NCI-H226 (cell line): Measurements from ENCODE around the gene C1orf210.

Experiments
- DNase-seq: peaks from one replicate; pipeline ENCODE4 v3.0.0-alpha.2; 2015

The C1orf210 gene

DNA sequence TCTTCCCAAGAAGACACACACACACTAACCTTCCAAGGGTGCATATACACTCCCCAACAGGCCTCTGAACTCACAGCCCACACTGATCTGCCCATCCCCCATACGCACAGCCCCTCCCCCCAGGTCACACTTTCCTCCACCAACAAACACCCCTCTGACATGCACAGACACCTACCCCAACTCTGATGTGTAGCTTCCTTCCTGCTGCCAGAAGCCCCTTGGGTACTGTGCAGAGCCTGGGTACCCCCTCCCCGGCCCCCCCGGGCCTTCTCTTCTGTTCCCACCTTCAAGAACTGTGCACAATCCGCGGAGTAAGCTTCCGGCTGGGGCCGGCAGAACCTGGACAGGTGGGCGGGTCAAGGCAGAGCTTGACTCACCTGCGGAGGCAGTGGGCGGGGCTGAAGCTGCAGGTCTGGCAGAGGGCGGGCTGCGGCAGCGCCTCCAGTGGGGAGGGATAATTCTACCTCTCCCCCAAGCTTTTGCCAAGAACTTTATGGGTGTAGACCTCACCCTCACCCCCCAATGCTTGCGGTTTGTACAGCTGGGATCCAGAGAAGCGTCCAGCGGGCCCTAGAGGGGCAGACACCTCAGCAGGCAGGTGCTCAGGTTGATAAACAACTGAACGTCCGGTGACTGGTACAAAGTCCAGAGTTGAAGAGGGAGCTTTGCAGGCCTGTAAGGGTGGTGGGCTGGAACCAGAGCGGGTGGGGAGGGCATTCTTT lies at the start of gene C1orf210:
C1orf210 (minus strand) TSS at position 313 of the 722 bp plus-strand sequence. CDS start 2,311 bp downstream, outside the sequence.
- no peak for DNase-seq

DNA sequence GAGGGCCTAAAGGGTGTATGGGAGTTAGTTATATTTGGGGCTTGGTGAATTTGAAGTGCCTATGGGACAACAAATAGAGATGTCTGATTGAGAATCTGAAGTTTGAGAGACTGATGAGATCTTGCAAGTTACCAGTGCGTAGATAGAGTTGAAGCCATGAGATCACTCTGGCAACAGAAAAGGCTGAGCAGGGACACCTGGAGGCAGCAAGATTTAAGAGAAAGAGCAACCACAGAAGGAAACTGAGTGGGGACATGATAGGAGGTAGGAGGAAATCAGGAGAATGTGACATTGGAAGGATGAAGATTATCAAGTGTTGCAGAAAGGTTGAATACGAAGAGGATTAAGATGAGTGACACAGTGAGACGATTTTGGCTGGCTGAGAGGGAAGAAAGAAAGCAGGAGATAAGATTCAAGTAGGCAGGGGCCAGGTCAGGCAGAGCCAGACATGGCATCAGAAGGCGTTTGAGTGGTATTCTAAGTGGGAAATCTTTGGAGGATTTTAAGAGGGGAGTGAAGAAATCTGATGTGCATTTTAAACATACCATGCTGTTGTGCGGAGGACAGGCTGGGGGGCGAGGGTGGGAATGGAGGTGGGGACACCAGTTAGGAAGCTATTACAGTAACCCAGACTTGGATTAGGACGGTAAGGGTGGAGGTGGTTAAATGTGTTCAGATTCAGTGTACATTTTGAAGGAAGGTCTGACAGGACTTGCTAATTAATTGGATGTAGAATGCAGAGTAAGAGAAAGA lies 49.2 kb upstream of the C1orf210 start:
- no peak for DNase-seq

DNA sequence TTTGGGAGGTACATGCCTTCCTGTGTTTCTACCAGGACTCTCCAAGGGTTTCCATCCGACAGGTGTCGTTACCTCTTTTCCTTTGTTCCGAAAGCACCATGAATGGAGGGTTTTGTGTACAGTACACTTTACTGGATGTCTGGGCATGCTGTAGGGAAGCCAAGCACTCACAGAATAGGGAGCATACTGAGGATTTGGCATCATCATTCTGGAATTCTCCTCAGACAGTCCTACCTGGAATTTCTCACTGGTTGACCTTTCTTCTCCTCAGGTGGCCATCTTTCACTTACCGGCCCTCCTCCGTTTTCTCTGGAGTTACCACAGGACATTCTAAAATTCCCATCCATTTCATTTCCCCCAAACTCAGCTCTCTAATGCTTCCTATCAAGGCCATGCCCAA lies 46.3 kb upstream of the C1orf210 start:
- DNase-seq = no peak

- peak; percentile 97 for DNase-seq
Observed at GRCh38 chr1:43329995-43330751, 44.8 kb upstream of the C1orf210 start.

DNA sequence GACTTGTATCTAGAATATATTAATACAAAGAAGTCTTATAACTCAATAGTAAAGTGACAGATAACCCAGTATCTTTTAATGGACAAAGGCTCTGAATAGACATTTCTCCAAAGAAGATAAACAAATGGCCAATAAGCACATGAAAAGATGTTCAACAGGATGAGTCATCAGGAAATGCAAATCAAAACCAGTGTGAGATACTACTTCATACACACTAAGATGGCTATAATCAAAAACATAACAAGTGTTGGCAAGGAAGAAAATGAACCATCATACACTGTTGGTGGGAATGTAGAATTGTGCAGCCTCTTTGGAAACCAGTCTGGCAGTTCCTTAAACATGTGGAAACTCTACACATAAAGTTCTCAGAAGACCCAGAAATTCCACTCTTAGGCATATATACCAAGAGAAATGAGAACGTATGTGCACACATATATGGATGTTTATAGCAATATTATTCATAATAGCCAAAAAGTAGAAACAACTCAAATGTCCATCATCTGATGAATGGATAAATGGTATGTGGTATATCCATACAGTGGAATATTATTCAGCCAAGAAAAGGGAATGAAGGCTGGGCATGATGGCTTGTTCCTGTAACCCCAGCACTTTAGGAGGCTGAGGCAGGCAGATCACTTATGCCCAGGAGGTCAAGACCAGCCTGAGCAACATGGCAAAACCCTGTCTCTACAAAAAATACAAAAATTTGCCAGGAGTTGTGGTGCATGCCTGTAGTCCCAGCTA lies 42.3 kb upstream of the C1orf210 start:
- DNase-seq = no peak

GRCh38 chr1:43325381-43325780 lies 40.0 kb upstream of the C1orf210 start:
- no peak for DNase-seq

DNA sequence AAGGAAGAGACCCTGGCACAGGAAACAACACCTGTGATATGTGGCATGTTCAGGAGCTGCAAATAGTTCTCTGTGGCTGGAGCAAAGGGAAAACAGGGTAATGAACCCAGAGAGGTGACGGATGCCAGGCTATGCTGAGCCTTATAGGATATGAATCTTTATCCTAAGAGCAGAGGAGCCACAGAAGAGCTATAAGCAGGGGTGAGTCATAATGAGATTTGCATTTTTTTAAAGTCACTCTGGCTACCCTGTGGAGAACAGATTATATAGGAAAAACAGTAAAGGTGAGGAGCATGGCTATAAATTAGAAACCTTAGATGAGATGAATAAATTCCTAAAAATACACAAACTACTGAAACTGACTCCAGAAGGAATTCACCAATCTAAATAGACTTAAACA lies 39.4 kb upstream of the C1orf210 start:
- no peak for DNase-seq

GRCh38 chr1:43322506-43322905 lies 37.1 kb upstream of the C1orf210 start:
- DNase-seq = no peak

DNA sequence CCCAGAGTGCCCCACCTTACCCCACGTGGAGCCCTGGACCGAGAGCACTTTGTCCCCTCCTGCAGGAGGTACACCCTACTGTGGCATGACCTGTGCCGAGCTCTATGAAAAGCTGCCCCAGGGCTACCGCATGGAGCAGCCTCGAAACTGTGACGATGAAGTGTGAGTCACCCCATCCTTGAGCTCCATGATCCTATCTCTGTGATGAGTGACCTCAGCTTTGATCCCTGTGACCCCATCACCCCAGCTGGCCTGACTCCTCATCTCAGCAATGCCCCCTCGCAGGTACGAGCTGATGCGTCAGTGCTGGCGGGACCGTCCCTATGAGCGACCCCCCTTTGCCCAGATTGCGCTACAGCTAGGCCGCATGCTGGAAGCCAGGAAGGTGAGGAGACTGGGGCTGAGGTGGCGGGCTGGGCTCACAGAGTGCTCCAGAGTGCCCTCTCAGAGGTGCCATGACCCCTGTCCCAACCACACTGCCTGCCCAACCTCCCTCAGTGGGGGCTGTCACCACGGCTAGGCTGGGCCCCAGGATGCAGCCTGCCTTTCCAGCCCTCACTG lies 36.0 kb upstream of the C1orf210 start:
- no peak for DNase-seq

GRCh38 chr1:43319766-43320165 lies 34.4 kb upstream of the C1orf210 start:
- DNase-seq = no peak

GRCh38 chr1:43319288-43319687 lies 33.9 kb upstream of the C1orf210 start:
- DNase-seq = no peak

GRCh38 chr1:43318831-43319230 lies 33.5 kb upstream of the C1orf210 start:
- DNase-seq = no peak

DNA sequence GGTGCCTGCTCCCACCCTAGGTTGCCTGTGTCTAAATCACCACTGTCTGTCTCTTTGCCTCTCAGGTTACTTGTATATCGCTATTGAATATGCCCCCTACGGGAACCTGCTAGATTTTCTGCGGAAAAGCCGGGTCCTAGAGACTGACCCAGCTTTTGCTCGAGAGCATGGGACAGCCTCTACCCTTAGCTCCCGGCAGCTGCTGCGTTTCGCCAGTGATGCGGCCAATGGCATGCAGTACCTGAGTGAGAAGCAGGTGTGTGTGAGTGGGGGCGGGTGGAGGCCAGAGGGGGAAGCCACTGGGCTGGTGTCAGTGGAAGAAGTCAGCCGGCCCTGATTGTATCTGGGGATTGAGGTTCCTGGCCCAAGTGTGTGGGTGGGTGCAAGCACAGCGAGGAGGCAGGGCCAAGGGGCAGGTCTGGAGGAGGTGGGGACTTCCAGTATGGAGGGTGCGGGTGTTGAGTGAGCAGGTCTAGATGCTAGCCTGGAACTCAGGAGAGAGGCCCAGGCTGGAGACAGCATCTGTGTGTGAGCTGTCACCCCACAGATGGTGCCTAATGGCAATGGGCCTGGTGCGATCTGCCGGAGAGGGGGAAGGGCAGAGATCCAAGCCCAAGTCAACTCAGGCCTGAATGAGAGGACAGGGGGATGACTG lies 32.6 kb upstream of the C1orf210 start:
- no peak for DNase-seq

- no peak for DNase-seq
Observed at GRCh38 chr1:43316738-43317520, 31.5 kb upstream of the C1orf210 start.

- no peak for DNase-seq
Observed at GRCh38 chr1:43315963-43316737, 30.8 kb upstream of the C1orf210 start.

GRCh38 chr1:43315481-43315880 lies 30.1 kb upstream of the C1orf210 start:
- DNase-seq = no peak

DNA sequence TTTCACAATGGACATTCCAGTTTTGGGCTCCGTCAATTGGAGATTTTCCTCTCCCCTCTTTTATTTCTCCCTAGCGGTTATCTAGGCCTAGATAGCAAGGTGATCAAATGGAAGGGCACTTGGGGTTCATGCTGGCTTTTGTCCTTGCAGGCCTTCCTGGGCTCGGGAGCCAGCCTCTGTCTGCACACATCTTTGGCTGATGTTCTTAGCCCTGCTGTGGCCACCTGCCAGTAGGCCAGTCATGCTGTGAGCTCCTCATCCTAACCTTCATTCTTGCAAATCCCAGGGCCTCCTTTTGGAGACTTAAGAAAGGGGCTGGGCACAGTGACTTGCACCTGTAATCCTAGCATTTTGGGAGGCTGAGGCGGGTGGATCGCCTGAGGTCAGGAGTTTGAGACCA lies 28.9 kb upstream of the C1orf210 start:
- DNase-seq = no peak

- DNase-seq = no peak
Observed at GRCh38 chr1:43313771-43314170, 28.4 kb upstream of the C1orf210 start.

DNA sequence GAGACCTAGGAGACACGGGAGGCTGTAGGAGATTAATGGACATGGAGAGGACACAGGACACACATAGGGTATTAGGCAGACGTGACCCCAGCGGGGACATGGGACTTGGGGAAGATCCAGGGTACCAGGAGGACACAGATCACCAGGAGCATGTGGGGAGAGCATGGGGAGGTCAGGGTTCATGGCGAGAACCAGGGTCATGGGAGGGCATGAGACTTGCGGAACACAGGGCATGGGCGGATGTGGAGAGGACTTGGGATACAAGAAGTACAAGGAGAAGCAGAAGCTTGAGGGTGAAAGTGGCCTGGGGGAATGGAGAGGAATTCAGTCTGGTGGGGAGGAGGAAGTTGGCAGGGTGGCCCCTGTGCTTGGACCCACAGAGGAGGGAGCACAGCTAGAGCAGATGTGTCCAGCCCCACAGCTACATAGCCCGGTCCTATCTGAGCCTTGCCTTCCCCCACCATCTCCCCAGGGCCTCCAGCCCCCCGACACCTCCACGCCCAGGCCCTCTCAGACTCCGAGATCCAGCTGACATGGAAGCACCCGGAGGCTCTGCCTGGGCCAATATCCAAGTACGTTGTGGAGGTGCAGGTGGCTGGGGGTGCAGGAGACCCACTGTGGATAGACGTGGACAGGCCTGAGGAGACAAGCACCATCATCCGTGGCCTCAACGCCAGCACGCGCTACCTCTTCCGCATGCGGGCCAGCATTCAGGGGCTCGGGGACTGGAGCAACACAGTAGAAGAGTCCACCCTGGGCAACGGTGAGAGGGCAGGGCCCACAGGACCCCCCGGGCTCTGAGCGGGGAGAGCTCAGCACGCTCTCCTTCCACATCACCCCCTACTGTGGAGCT lies 27.5 kb upstream of the C1orf210 start:
- no peak for DNase-seq
